Measurements from ENCODE around the gene ARIH2.

ARIH2 gene

GRCh38 chr3:48974076-48974864 is 55.6 kb downstream of the ARIH2 start:
- no peak for DNase-seq (ENCODE audit: low spot score)

- no peak for DNase-seq (ENCODE audit: low spot score)
Observed at GRCh38 chr3:48979451-48979850, 60.8 kb downstream of the ARIH2 start.

GRCh38 chr3:48980295-48980694 is 61.7 kb downstream of the ARIH2 start:
- no peak for DNase-seq (ENCODE audit: low spot score)

- no peak for DNase-seq (ENCODE audit: low spot score)
Observed at GRCh38 chr3:48982016-48982415, 63.4 kb downstream of the ARIH2 start.

GRCh38 chr3:48982686-48983085 is 64.0 kb downstream of the ARIH2 start:
- no peak for DNase-seq (ENCODE audit: low spot score)

GRCh38 chr3:48983096-48983495 is 64.5 kb downstream of the ARIH2 start:
- DNase-seq (ENCODE audit: low spot score), result no peak

- no peak for DNase-seq (ENCODE audit: low spot score)
Observed at GRCh38 chr3:48984663-48985062, 66.0 kb downstream of the ARIH2 start.

- DNase-seq (ENCODE audit: low spot score), result no peak
Observed at GRCh38 chr3:48985831-48986376, 67.3 kb downstream of the ARIH2 start.

GRCh38 chr3:48989126-48989795 is 70.6 kb downstream of the ARIH2 start:
- no peak for DNase-seq (ENCODE audit: low spot score)

GRCh38 chr3:48989796-48990635 is 71.4 kb downstream of the ARIH2 start, which contains the start of gene P4HTM:
P4HTM (plus strand) TSS chr3:48990241; CDS start chr3:48990257, 16 bp downstream.
- peak; percentile 82 for DNase-seq (ENCODE audit: low spot score)

GRCh38 chr3:48990636-48991469 is 72.2 kb downstream of the ARIH2 start:
- DNase-seq (ENCODE audit: low spot score), result peak; percentile 59

GRCh38 chr3:48991851-48992545 is 73.4 kb downstream of the ARIH2 start:
- DNase-seq (ENCODE audit: low spot score), result no peak

GRCh38 chr3:48993834-48994233 is 75.2 kb downstream of the ARIH2 start:
- no peak for DNase-seq (ENCODE audit: low spot score)

- DNase-seq (ENCODE audit: low spot score), result no peak
Observed at GRCh38 chr3:48996640-48997039, 78.0 kb downstream of the ARIH2 start.

GRCh38 chr3:48997102-48997635 is 78.5 kb downstream of the ARIH2 start:
- no peak for DNase-seq (ENCODE audit: low spot score)

GRCh38 chr3:48997714-48998637 is 79.3 kb downstream of the ARIH2 start:
- DNase-seq (ENCODE audit: low spot score), result peak; percentile 48

- DNase-seq (ENCODE audit: low spot score), result no peak
Observed at GRCh38 chr3:48999085-48999858, 80.6 kb downstream of the ARIH2 start.

GRCh38 chr3:49001155-49001554 is 82.5 kb downstream of the ARIH2 start:
- DNase-seq (ENCODE audit: low spot score), result no peak
